ENCODE data around the gene RUNX2. TPM values are rescaled to one million over a fixed set of nuclear protein-coding genes. Genes with fewer than 3 reads are reported as not detected.

RUNX2 gene
- total and polyA plus RNA-seq, 2 experiments from 2014 or later, result 1.0 to 2.1 TPM

DNA sequence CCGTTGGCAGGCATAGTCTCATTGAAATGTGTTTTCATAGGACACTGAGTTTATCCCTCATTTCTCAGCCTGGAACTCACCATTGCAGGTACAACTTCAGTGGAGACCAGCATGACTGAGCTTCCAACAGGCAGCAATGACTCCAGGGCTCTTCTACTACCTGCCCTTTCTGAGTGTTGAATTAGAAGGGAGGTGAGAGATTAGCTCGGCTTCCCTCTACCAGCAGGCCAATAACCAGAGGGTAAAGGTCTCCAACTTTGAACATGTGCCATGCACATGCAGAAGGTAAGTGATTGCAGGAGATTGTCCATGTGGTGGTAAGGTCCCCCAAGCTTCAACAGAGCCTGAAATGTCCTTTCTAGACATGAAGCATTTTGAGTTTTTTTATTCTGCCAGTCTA lies 283.4 kb downstream of the RUNX2 start:
- Histone ChIP-seq H3K4me2 (no peak overlapping the region), H3K27me3 (no peaks in the 10 kb centered on the region), H3K9me3 (ENCODE audit: low read depth) (no peaks in the 10 kb centered on the region), H3K9me2 (replicated peaks; ENCODE audit: insufficient read depth) (no peaks in the 10 kb centered on the region), H3K4me3 (no peak overlapping the region), H3K4me1 (ENCODE audit: insufficient read depth) (peaks cover 6% of the 10 kb centered on the region), H2AFZ (no peak overlapping the region), H4K20me1 (ENCODE audit: insufficient read depth, poor library complexity, severe bottlenecking) (no peaks in the 10 kb centered on the region), H3K79me2 (no peaks in the 10 kb centered on the region), H3K27ac (peak overlapping the region; percentile 12), H3K36me3 (replicated peaks; ENCODE audit: insufficient read depth, low read depth) (no peaks in the 10 kb centered on the region)
- no peak for DNase-seq (ENCODE audit: low spot score)
- TF ChIP-seq EZH2 (IDR thresholded peaks at IDR 0.05; ENCODE audit: borderline replicate concordance) (no peak), EZH2phosphoT487 (IDR thresholded peaks at IDR 0.05; ENCODE audit: low read depth, severe bottlenecking, unreplicated experiment) (no peak)
- TF ChIP-seq, protein P1, sequence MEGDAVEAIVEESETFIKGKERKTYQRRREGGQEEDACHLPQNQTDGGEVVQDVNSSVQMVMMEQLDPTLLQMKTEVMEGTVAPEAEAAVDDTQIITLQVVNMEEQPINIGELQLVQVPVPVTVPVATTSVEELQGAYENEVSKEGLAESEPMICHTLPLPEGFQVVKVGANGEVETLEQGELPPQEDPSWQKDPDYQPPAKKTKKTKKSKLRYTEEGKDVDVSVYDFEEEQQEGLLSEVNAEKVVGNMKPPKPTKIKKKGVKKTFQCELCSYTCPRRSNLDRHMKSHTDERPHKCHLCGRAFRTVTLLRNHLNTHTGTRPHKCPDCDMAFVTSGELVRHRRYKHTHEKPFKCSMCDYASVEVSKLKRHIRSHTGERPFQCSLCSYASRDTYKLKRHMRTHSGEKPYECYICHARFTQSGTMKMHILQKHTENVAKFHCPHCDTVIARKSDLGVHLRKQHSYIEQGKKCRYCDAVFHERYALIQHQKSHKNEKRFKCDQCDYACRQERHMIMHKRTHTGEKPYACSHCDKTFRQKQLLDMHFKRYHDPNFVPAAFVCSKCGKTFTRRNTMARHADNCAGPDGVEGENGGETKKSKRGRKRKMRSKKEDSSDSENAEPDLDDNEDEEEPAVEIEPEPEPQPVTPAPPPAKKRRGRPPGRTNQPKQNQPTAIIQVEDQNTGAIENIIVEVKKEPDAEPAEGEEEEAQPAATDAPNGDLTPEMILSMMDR (IDR thresholded peaks at IDR 0.05; ENCODE audit: poor library complexity), result no peak
- WGBS (ENCODE audit: low lambda C conversion rate, missing lambda C conversion rate), result 83% methylated on average over 2 of the region's 2 CpGs

- no peaks in the 10 kb centered on the region for H3K9me2 ChIP-seq (replicated peaks; ENCODE audit: insufficient read depth)
- H3K36me3 ChIP-seq (replicated peaks; ENCODE audit: insufficient read depth, low read depth), result no peaks in the 10 kb centered on the region
- H3K79me2 ChIP-seq, result no peaks in the 10 kb centered on the region
- no peak overlapping the region for H3K27ac ChIP-seq
- H3K9me3 ChIP-seq (ENCODE audit: low read depth), result no peaks in the 10 kb centered on the region
- H2AFZ ChIP-seq, result no peak overlapping the region
- peaks cover 6% of the 10 kb centered on the region for H3K4me1 ChIP-seq (ENCODE audit: insufficient read depth)
- 47% methylated on average over 9 of the region's 9 CpGs for WGBS (ENCODE audit: low lambda C conversion rate, missing lambda C conversion rate)
- H4K20me1 ChIP-seq (ENCODE audit: insufficient read depth, poor library complexity, severe bottlenecking), result no peaks in the 10 kb centered on the region
- no peak overlapping the region for H3K4me2 ChIP-seq
- peak; percentile 59 for DNase-seq (ENCODE audit: low spot score)
- no peak overlapping the region for H3K4me3 ChIP-seq
- TF ChIP-seq EZH2phosphoT487 (IDR thresholded peaks at IDR 0.05; ENCODE audit: low read depth, severe bottlenecking, unreplicated experiment) (no peak), EZH2 (IDR thresholded peaks at IDR 0.05; ENCODE audit: borderline replicate concordance) (no peak)
- TF ChIP-seq, protein P1 (IDR thresholded peaks at IDR 0.05; ENCODE audit: poor library complexity), result no peak
- H3K27me3 ChIP-seq, result no peaks in the 10 kb centered on the region
These were observed 285.5 kb downstream of the RUNX2 start for GRCh38 chr6:45613656-45614055.

- DNase-seq (ENCODE audit: low spot score), result no peak
- H3K9me3 ChIP-seq (ENCODE audit: low read depth), result no peaks in the 10 kb centered on the region
- H2AFZ ChIP-seq, result no peak overlapping the region
These were observed 286.6 kb downstream of the RUNX2 start for GRCh38 chr6:45614488-45615285.

More at GRCh38 chr6:45614488-45615285, 286.6 kb downstream of the RUNX2 start:
- Histone ChIP-seq H3K27ac (no peak overlapping the region), H3K36me3 (replicated peaks; ENCODE audit: insufficient read depth, low read depth) (no peaks in the 10 kb centered on the region), H3K9me2 (replicated peaks; ENCODE audit: insufficient read depth) (no peaks in the 10 kb centered on the region), H3K4me3 (no peak overlapping the region), H4K20me1 (ENCODE audit: insufficient read depth, poor library complexity, severe bottlenecking) (no peaks in the 10 kb centered on the region), H3K27me3 (no peaks in the 10 kb centered on the region), H3K4me1 (ENCODE audit: insufficient read depth) (peaks cover 6% of the 10 kb centered on the region), H3K4me2 (no peak overlapping the region), H3K79me2 (no peaks in the 10 kb centered on the region)
- 85% methylated on average over 4 of the region's 4 CpGs for WGBS (ENCODE audit: low lambda C conversion rate, missing lambda C conversion rate)
- no peak for TF ChIP-seq EZH2 (IDR thresholded peaks at IDR 0.05; ENCODE audit: borderline replicate concordance)
- TF ChIP-seq, protein P1 (IDR thresholded peaks at IDR 0.05; ENCODE audit: poor library complexity), result no peak
- TF ChIP-seq EZH2phosphoT487 (IDR thresholded peaks at IDR 0.05; ENCODE audit: low read depth, severe bottlenecking, unreplicated experiment), result no peak

All from hepatocyte (in vitro differentiated cells).